Neural progenitor cell (in vitro differentiated cells): ENCODE results near the gene IFNG-AS1.

Experiments
- CTCF ChIP-seq: fragments of 200-600 bp; sonication (generic); IDR thresholded peaks from 2 replicates; pipeline ENCODE4 v1.5.1; 2017; ENCODE audit warnings: antibody characterized with exemption, mild to moderate bottlenecking
- EZH2 ChIP-seq: fragments of 200-600 bp; sonication (generic); IDR thresholded peaks from 2 replicates; pipeline ENCODE4 v1.6.1; 2017; ENCODE audit warnings: antibody characterized with exemption, mild to moderate bottlenecking, moderate library complexity

DNA sequence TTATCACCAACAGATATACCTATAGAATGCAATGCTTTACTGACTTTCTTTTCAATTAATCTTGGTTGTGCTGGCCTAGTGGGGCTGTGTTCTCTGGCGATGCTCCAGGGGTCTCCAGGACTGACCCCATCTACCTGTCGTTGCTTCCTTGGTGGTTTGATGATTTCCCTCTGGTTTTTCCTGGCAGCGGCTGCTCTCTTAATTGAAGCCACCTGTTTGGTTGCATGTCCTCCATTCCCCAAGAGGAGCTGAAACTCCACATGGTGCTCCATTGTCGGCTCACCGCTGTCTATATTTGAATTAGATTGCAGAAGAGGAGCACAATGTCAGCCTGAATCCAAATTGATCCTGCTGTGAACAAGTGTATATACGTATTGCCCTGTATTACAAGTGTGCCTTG, 7.1 kb upstream of the IFNG-AS1 start:
- no peak for TF ChIP-seq EZH2
- TF ChIP-seq CTCF, result no peak
